ENCODE measurements around the gene DPP9.

DPP9 gene

GRCh38 chr19:4653793-4654436, 69.7 kb downstream of the DPP9 start:
- no peak for DNase-seq

- no peak for DNase-seq
Measured at GRCh38 chr19:4652075-4652474, 71.6 kb downstream of the DPP9 start.

GRCh38 chr19:4650159-4650558, 73.5 kb downstream of the DPP9 start:
- no peak for DNase-seq

- DNase-seq: no peak
Measured at GRCh38 chr19:4649392-4650047, 74.1 kb downstream of the DPP9 start.

GRCh38 chr19:4647676-4648644, 75.7 kb downstream of the DPP9 start:
- no peak for DNase-seq

GRCh38 chr19:4645718-4646117, 77.9 kb downstream of the DPP9 start:
- no peak for DNase-seq

GRCh38 chr19:4642625-4643024, 81.0 kb downstream of the DPP9 start:
- DNase-seq: no peak

- DNase-seq: no peak
Measured at GRCh38 chr19:4641132-4641531, 82.5 kb downstream of the DPP9 start.

- DNase-seq: no peak
Measured at GRCh38 chr19:4640247-4641000, 83.2 kb downstream of the DPP9 start.

- no peak for DNase-seq
Measured at GRCh38 chr19:4639531-4640246, 84.0 kb downstream of the DPP9 start.

- DNase-seq: peak; percentile 97
Measured at GRCh38 chr19:4638828-4639530, 84.7 kb downstream of the DPP9 start, which contains the start of gene TNFAIP8L1. Gene TNFAIP8L1 (plus strand): TSS chr19:4639516. CDS start chr19:4651870, 12,354 bp downstream.

- no peak for DNase-seq
Measured at GRCh38 chr19:4638317-4638716, 85.3 kb downstream of the DPP9 start.

GRCh38 chr19:4636761-4637160, 86.9 kb downstream of the DPP9 start:
- DNase-seq: no peak

- peak; percentile 44 for DNase-seq
Measured at GRCh38 chr19:4636151-4636717, 87.4 kb downstream of the DPP9 start.

- DNase-seq: no peak
Measured at GRCh38 chr19:4635754-4636116, 87.9 kb downstream of the DPP9 start.

- no peak for DNase-seq
Measured at GRCh38 chr19:4633140-4633967, 90.3 kb downstream of the DPP9 start.

All from NCI-H2107 (cell line).